HEK293T (cell line): ENCODE measurements around the gene MFAP4.

Experiments used
- CTCF ChIA-PET: fragments of 350-600 bp; formaldehyde crosslinking; extraction: SDS; loops from one replicate; lab custom pipeline; 2021; ENCODE audit warnings: antibody characterized with exemption, inconsistent platforms; lab: Yijun Ruan, JAX
- POLR2A ChIA-PET: fragments of 350-600 bp; formaldehyde crosslinking; extraction: SDS; loops from one replicate; lab custom pipeline; 2020; ENCODE audit warnings: antibody characterized with exemption, inconsistent platforms; lab: Yijun Ruan, JAX
- DNase-seq: peaks from one replicate; pipeline ENCODE4 v3.0.0; 2012; ENCODE audit warnings: mixed read lengths; ENCODE audit errors: extremely low spot score
- ARNT ChIP-seq: fragments of 450-650 bp; IDR thresholded peaks from 2 replicates; pipeline ENCODE4 v1.6.1; 2017; ENCODE audit warnings: mild to moderate bottlenecking
- BHLHE40 ChIP-seq: fragments of 450-650 bp; IDR thresholded peaks from 2 replicates; pipeline ENCODE4 v1.6.1; 2016; ENCODE audit warnings: mild to moderate bottlenecking, moderate library complexity, borderline replicate concordance
- CTBP1 ChIP-seq: fragments of 450-650 bp; IDR thresholded peaks from 2 replicates; pipeline ENCODE4 v1.6.1; 2016; ENCODE audit warnings: borderline replicate concordance
- ELF4 ChIP-seq: fragments of 450-650 bp; IDR thresholded peaks from 2 replicates; pipeline ENCODE4 v1.6.1; 2017; ENCODE audit warnings: antibody characterized with exemption
- FOXA1 ChIP-seq: fragments of 450-650 bp; IDR thresholded peaks from 2 replicates; pipeline ENCODE4 v1.6.1; 2016; ENCODE audit warnings: mild to moderate bottlenecking
- FOXK2 ChIP-seq: fragments of 450-650 bp; IDR thresholded peaks from 2 replicates; pipeline ENCODE4 v1.6.1; 2016; ENCODE audit warnings: mild to moderate bottlenecking
- FOXM1 ChIP-seq: fragments of 450-650 bp; IDR thresholded peaks from 2 replicates; pipeline ENCODE4 v1.6.1; 2017; ENCODE audit warnings: mild to moderate bottlenecking, borderline replicate concordance
- HDGF ChIP-seq: fragments of 450-650 bp; IDR thresholded peaks from 2 replicates; pipeline ENCODE4 v1.6.1; 2017; ENCODE audit warnings: antibody characterized with exemption, borderline replicate concordance
- L3MBTL2 ChIP-seq: fragments of 450-650 bp; conservative IDR thresholded peaks from 2 replicates; pipeline ENCODE4 v1.6.1; 2016; ENCODE audit warnings: mild to moderate bottlenecking
- LEF1 ChIP-seq: fragments of 450-650 bp; IDR thresholded peaks from 2 replicates; pipeline ENCODE4 v1.6.1; 2017; ENCODE audit warnings: mild to moderate bottlenecking, borderline replicate concordance
- NFRKB ChIP-seq: fragments of 450-650 bp; IDR thresholded peaks from 2 replicates; pipeline ENCODE4 v1.6.1; 2016; ENCODE audit warnings: mild to moderate bottlenecking, moderate library complexity
- SP1 ChIP-seq: fragments of 450-650 bp; IDR thresholded peaks from 2 replicates; pipeline ENCODE4 v1.6.1; 2017
- SUZ12 ChIP-seq: fragments of 450-650 bp; IDR thresholded peaks from 2 replicates; pipeline ENCODE4 v1.6.1; 2016; ENCODE audit warnings: mild to moderate bottlenecking
- TARDBP ChIP-seq: fragments of 450-650 bp; IDR thresholded peaks from 2 replicates; pipeline ENCODE4 v1.6.1; 2016
- ZNF384 ChIP-seq: fragments of 450-650 bp; IDR thresholded peaks from 2 replicates; pipeline ENCODE4 v1.6.1; 2016
- TF ChIP-seq, protein P1 (sequence below): fragments of 450-650 bp; IDR thresholded peaks from 2 replicates; pipeline ENCODE4 v1.6.1; 2016

The MFAP4 gene

GRCh38 chr17:19348081-19348650 is 38.8 kb downstream of the MFAP4 start:
- DNase-seq = no peak
- no peak for TF ChIP-seq CTBP1
- no peak for TF ChIP-seq HDGF
- no peak for TF ChIP-seq FOXA1
- no peak for TF ChIP-seq SP1
- TF ChIP-seq ARNT = no peak
- POLR2A ChIA-PET = no interaction called here
- CTCF ChIA-PET = no interaction called here

DNA sequence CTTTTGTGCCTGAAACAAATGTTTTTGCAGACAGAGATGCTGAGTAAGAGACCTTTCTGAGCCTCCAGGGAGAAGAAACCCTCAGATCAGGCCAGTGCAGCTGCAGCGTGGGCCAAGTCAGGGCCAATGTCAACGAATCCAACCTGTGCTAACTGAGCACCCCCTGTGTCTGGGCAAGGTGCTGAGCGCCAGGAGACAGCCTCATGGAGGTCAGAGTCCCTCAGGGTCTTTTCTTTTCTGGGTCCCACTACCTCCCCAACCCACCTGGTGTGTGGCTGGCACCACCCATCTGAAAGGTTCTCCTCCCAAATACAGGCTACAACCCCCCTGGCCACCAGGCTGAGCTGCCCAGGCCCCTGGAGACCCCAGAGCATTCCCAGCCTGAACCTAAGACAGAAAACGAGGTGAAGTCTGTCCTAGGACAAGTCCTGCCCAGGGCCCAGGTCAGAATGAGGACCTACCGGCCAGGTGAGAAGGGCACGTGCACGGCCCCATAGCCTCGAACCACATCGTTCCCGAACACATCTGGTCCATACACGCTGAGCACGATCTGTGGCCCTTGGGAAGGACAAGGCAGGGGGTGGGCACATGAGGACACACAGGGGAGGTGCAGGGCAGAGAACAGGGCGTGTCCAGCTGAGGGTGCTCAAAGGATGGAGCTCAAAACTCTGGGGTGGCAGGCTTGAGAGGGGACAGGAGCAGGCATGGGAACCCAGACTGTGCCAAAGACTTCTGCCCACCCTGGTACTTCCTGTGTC is 39.5 kb downstream of the MFAP4 start:
- POLR2A ChIA-PET = interaction anchor here (1.2 kb wide), 1 partner anchor 30 kb away, joined by 7 read pairs; the partner anchor contains the start of gene MAPK7
- CTCF ChIA-PET = interaction anchor here (1.1 kb wide), 1 partner anchor 15 kb away, joined by 3 read pairs; the partner anchor contains the start of gene B9D1
- TF ChIP-seq FOXA1 (no peak), FOXK2 (no peak), HDGF (no peak), LEF1 (no peak), SP1 (no peak), ZNF384 (no peak), CTBP1 (no peak), BHLHE40 (no peak), NFRKB (no peak), TARDBP (no peak), FOXM1 (no peak), SUZ12 (no peak), ARNT (no peak), L3MBTL2 (no peak), ELF4 (no peak)
- TF ChIP-seq, protein P1, sequence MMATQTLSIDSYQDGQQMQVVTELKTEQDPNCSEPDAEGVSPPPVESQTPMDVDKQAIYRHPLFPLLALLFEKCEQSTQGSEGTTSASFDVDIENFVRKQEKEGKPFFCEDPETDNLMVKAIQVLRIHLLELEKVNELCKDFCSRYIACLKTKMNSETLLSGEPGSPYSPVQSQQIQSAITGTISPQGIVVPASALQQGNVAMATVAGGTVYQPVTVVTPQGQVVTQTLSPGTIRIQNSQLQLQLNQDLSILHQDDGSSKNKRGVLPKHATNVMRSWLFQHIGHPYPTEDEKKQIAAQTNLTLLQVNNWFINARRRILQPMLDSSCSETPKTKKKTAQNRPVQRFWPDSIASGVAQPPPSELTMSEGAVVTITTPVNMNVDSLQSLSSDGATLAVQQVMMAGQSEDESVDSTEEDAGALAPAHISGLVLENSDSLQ = no peak
- DNase-seq = no peak

DNA sequence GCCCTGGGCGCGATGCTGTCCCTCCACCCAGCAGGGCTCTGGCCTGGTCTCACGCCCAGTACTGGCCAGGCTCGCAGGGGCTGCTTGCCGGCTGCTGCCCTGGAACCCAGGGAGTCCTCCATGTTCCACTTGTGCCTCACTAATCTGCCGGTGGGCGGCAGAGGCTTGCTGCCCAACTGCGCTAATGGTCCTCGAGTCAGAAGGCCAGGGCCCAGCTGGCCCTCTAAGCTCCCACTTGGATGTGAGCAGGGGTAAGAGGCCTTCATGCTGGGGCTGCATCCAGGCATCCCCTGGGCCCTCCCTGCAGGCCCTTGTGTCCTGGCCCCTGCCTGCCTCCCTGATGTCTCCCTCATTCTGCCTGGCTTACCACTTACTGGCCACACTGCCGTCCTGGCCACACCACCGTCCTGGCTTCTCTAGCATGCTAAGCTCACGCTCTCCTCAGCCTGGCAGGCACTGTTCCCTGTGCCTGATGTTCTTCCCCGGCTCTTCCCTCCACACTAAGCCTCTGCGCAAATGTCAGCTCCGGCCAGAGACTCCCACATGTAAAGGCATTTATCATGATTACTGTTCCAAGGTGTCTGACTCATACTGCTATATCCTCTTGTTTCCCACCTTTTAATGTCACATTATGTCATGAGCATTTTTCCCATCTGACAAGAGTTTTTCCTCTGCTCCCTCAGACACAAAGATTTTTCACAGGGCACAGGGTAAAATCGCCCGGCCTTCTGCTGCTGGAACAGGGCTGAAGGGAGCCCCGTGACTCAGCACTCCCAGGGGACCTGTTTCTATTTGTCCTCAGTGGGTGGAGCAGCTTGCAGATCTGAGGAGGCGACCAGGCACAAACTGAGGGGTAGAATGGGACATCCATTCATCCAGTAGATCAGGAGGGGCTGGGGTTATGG is 40.4 kb downstream of the MFAP4 start:
- CTCF ChIA-PET = interaction anchor here (1.1 kb wide), 1 partner anchor 16 kb away, joined by 3 read pairs; the partner anchor contains the start of gene B9D1
- POLR2A ChIA-PET = interaction anchor here (1.2 kb wide), 1 partner anchor 31 kb away, joined by 7 read pairs; the partner anchor contains the start of gene MAPK7
- TF ChIP-seq CTBP1 (no peak), LEF1 (no peak), ZNF384 (no peak), FOXK2 (no peak), ARNT (no peak), SP1 (no peak), TARDBP (no peak), L3MBTL2 (no peak)
- no peak for DNase-seq

GRCh38 chr17:19345486-19346350 is 41.3 kb downstream of the MFAP4 start:
- DNase-seq = no peak
- CTCF ChIA-PET = interaction anchor here (1.1 kb wide), 1 partner anchor 17 kb away, joined by 3 read pairs; the partner anchor contains the start of gene B9D1
- POLR2A ChIA-PET = interaction anchor here (1.2 kb wide), 1 partner anchor 32 kb away, joined by 7 read pairs; the partner anchor contains the start of gene MAPK7
- TF ChIP-seq ARNT = no peak
- no peak for TF ChIP-seq TARDBP
- TF ChIP-seq L3MBTL2 = no peak
- TF ChIP-seq LEF1 = no peak
- no peak for TF ChIP-seq NFRKB
- TF ChIP-seq FOXK2 = no peak
- no peak for TF ChIP-seq FOXM1

DNA sequence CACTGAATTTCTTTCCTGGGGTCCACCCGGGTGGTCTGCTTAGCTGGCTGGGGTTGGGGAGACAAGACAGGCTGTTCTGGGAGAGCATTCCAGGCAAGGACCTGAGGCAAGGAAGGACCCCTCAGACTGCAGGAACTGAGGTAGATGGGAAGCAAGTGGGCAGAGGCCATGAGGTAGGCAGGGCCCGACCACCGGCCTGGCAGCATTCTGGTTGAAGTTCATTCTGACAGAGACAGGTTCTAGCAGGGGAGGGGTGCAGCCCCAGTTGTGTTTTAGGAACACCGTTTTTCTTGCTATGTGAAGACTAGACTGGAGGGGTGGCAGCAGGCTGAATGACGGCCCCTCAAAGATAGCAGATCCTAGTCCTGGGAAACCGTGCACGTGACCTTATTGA is 41.9 kb downstream of the MFAP4 start:
- ChIA-PET POLR2A (no interaction called here), CTCF (interaction anchor here (1.1 kb wide), 1 partner anchor 23 kb away, joined by 3 read pairs; no protein-coding TSS in a partner anchor)
- no peak for DNase-seq
- TF ChIP-seq FOXA1 (no peak), HDGF (no peak), SUZ12 (no peak), ZNF384 (no peak), CTBP1 (no peak)
